ENCODE results near the gene RASGRP1. TPM values are rescaled to one million over a fixed set of nuclear protein-coding genes. Genes with fewer than 3 reads are reported as not detected.

The RASGRP1 gene
- total RNA-seq, 4 donors from 2014 or later = 14.4 to 25.9 (median 18.1) TPM

GRCh38 chr15:38535491-38536200, 29.0 kb downstream of the RASGRP1 start:
- Histone ChIP-seq H3K4me3 (no peak overlapping the region), H3K36me3 (no peaks in the 10 kb centered on the region), H3K27me3 (no peaks in the 10 kb centered on the region), H3K27ac (peak overlapping the region; percentile 16), H3K9me3 (no peaks in the 10 kb centered on the region), H3K4me1 (peaks cover 18% of the 10 kb centered on the region)
- DNase-seq (ENCODE audit: low spot score in 2 of 2) = no peak
- WGBS = 69% methylated on average over 7 of the region's 8 CpGs
- TF ChIP-seq EP300 (IDR thresholded peaks at IDR 0.05) (no peak), CTCF (IDR thresholded peaks at IDR 0.05) (no peak), POLR2A (IDR thresholded peaks at IDR 0.05) (no peak), POLR2AphosphoS5 (IDR thresholded peaks at IDR 0.05) (no peak)

GRCh38 chr15:38534691-38535090, 29.9 kb downstream of the RASGRP1 start:
- Histone ChIP-seq H3K9me3 (no peaks in the 10 kb centered on the region), H3K4me1 (peaks cover 18% of the 10 kb centered on the region), H3K27me3 (no peaks in the 10 kb centered on the region), H3K4me3 (no peak overlapping the region), H3K27ac (no peak overlapping the region), H3K36me3 (no peaks in the 10 kb centered on the region)
- TF ChIP-seq EP300 (IDR thresholded peaks at IDR 0.05) = no peak
- TF ChIP-seq POLR2AphosphoS5 (IDR thresholded peaks at IDR 0.05) = no peak
- TF ChIP-seq CTCF (IDR thresholded peaks at IDR 0.05) = no peak
- WGBS = 66% methylated on average over 3 of the region's 3 CpGs
- no peak for DNase-seq (ENCODE audit: low spot score in 2 of 2)

DNA sequence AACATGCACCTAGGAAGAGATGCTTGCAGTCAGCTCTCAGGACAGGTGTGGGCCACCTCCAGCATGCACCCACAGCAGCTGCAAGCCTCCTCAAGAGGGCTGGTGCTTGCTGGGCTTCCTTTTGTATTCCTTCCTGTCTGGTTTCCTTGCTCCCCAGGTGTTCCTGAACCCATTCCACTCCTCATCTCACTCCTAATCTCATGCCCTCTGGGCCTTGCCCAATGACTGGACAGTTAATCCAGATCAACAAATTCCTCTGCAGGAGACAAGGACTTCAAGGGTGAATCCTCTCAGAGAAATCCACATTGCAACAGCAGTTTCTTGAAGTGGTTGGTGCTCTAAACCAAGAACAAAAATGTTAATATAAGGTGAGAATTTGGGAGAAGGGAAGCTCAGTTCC, 30.7 kb downstream of the RASGRP1 start:
- H3K27ac ChIP-seq = no peak overlapping the region
- H3K4me1 ChIP-seq = peaks cover 18% of the 10 kb centered on the region
- no peaks in the 10 kb centered on the region for H3K27me3 ChIP-seq
- no peak for DNase-seq (ENCODE audit: low spot score in 2 of 2)
- no peaks in the 10 kb centered on the region for H3K36me3 ChIP-seq
- H3K4me3 ChIP-seq = no peak overlapping the region
- TF ChIP-seq POLR2AphosphoS5 (IDR thresholded peaks at IDR 0.05) = no peak
- no peak for TF ChIP-seq EP300 (IDR thresholded peaks at IDR 0.05)
- TF ChIP-seq CTCF (IDR thresholded peaks at IDR 0.05) = no peak
- no peak for TF ChIP-seq POLR2A (IDR thresholded peaks at IDR 0.05)
- no peaks in the 10 kb centered on the region for H3K9me3 ChIP-seq

GRCh38 chr15:38533416-38533915, 31.1 kb downstream of the RASGRP1 start:
- DNase-seq (ENCODE audit: low spot score in 2 of 2) = no peak
- H3K36me3 ChIP-seq = no peaks in the 10 kb centered on the region
- no peak overlapping the region for H3K27ac ChIP-seq
- no peaks in the 10 kb centered on the region for H3K9me3 ChIP-seq
- peaks cover 18% of the 10 kb centered on the region for H3K4me1 ChIP-seq
- WGBS = 83% methylated on average over 6 of the region's 6 CpGs
- no peaks in the 10 kb centered on the region for H3K27me3 ChIP-seq
- no peak for TF ChIP-seq POLR2A (IDR thresholded peaks at IDR 0.05)
- TF ChIP-seq POLR2AphosphoS5 (IDR thresholded peaks at IDR 0.05) = no peak
- no peak for TF ChIP-seq CTCF (IDR thresholded peaks at IDR 0.05)
- no peak for TF ChIP-seq EP300 (IDR thresholded peaks at IDR 0.05)
- no peak overlapping the region for H3K4me3 ChIP-seq

- DNase-seq (ENCODE audit: low spot score in 2 of 2) = no peak
- H3K4me3 ChIP-seq = no peak overlapping the region
- H3K27me3 ChIP-seq = no peaks in the 10 kb centered on the region
- peaks cover 18% of the 10 kb centered on the region for H3K4me1 ChIP-seq
- no peak for TF ChIP-seq POLR2AphosphoS5 (IDR thresholded peaks at IDR 0.05)
- no peak for TF ChIP-seq POLR2A (IDR thresholded peaks at IDR 0.05)
- no peak for TF ChIP-seq EP300 (IDR thresholded peaks at IDR 0.05)
- TF ChIP-seq CTCF (IDR thresholded peaks at IDR 0.05) = no peak
- H3K27ac ChIP-seq = no peak overlapping the region
- WGBS = 94% methylated on average over 3 of the region's 3 CpGs
- H3K36me3 ChIP-seq = no peaks in the 10 kb centered on the region
- no peaks in the 10 kb centered on the region for H3K9me3 ChIP-seq
Measured at GRCh38 chr15:38532728-38533127, 31.9 kb downstream of the RASGRP1 start.

Measured in suprapubic skin (tissue), 4 donors.